ENCODE results near the gene MAP2K5.

Gene MAP2K5

GRCh38 chr15:67809866-67810265, 267.4 kb downstream of the MAP2K5 start:
- H3K4me1 ChIP-seq (ENCODE audit: insufficient read depth, low read length, severe bottlenecking) = peaks cover 58% of the 10 kb centered on the region

GRCh38 chr15:67812241-67812644, 269.7 kb downstream of the MAP2K5 start:
- Histone ChIP-seq H3K9me3 (ENCODE audit: low read length) (0 out of 2 replicates have a peak, but pooled peaks cover 3% of the 10 kb centered on the region), H3K4me3 (ENCODE audit: low read depth, low read length, poor library complexity, severe bottlenecking) (peak overlapping the region; percentile 30), H3K27ac (ENCODE audit: low read depth, low read length, poor library complexity, severe bottlenecking) (peak overlapping the region; percentile 67), H3K79me2 (ENCODE audit: insufficient read depth, low read length) (no peaks in the 10 kb centered on the region), H3K27me3 (ENCODE audit: insufficient read depth, low read length) (no peaks in the 10 kb centered on the region), H3K36me3 (ENCODE audit: insufficient read depth, low read length) (no peaks in the 10 kb centered on the region), H3F3A (ENCODE audit: insufficient read depth, low read length) (no peaks in the 10 kb centered on the region), H3K9me2 (ENCODE audit: low read depth, low read length) (no peaks in the 10 kb centered on the region), H3K4me2 (ENCODE audit: low read length) (peak overlapping the region; percentile 50), H4K20me1 (ENCODE audit: insufficient read depth, low read length) (no peaks in the 10 kb centered on the region), H2AFZ (ENCODE audit: low read length) (no peak overlapping the region), H3K9ac (ENCODE audit: low read length) (peak overlapping the region; percentile 28; the same call in 1 of the 2 replicates), H3K4me1 (ENCODE audit: insufficient read depth, low read length, severe bottlenecking) (peaks cover 34% of the 10 kb centered on the region)
- no peak for TF ChIP-seq EZH2 (IDR thresholded peaks at IDR 0.05; ENCODE audit: borderline replicate concordance, low read length)
- no peak for TF ChIP-seq CTCF (IDR thresholded peaks at IDR 0.05; ENCODE audit: low read length)

More at GRCh38 chr15:67809866-67810265, 267.4 kb downstream of the MAP2K5 start:
- TF ChIP-seq EZH2 (IDR thresholded peaks at IDR 0.05; ENCODE audit: borderline replicate concordance, low read length) = no peak
- H3K79me2 ChIP-seq (ENCODE audit: insufficient read depth, low read length) = no peaks in the 10 kb centered on the region
- H3K27me3 ChIP-seq (ENCODE audit: insufficient read depth, low read length) = no peaks in the 10 kb centered on the region
- H3K9me2 ChIP-seq (ENCODE audit: low read depth, low read length) = no peaks in the 10 kb centered on the region
- H3K27ac ChIP-seq (ENCODE audit: low read depth, low read length, poor library complexity, severe bottlenecking) = no peak overlapping the region
- no peaks in the 10 kb centered on the region for H3F3A ChIP-seq (ENCODE audit: insufficient read depth, low read length)
- H3K9ac ChIP-seq (ENCODE audit: low read length) = no peak overlapping the region
- H3K36me3 ChIP-seq (ENCODE audit: insufficient read depth, low read length) = no peaks in the 10 kb centered on the region
- no peak overlapping the region for H3K4me2 ChIP-seq (ENCODE audit: low read length)
- H3K4me3 ChIP-seq (ENCODE audit: low read depth, low read length, poor library complexity, severe bottlenecking) = no peak overlapping the region
- no peak overlapping the region for H2AFZ ChIP-seq (ENCODE audit: low read length)
- no peaks in the 10 kb centered on the region for H4K20me1 ChIP-seq (ENCODE audit: insufficient read depth, low read length)
- H3K9me3 ChIP-seq (ENCODE audit: low read length) = no peaks in the 10 kb centered on the region

GRCh38 chr15:67813104-67813634, 270.7 kb downstream of the MAP2K5 start:
- Histone ChIP-seq H2AFZ (ENCODE audit: low read length) (no peak overlapping the region), H3K4me2 (ENCODE audit: low read length) (peak overlapping the region; percentile 50; the same call in 1 of the 2 replicates), H3F3A (ENCODE audit: insufficient read depth, low read length) (no peaks in the 10 kb centered on the region), H3K4me1 (ENCODE audit: insufficient read depth, low read length, severe bottlenecking) (peaks cover 31% of the 10 kb centered on the region), H3K9me3 (ENCODE audit: low read length) (0 out of 2 replicates have a peak, but pooled peaks cover 3% of the 10 kb centered on the region), H3K27me3 (ENCODE audit: insufficient read depth, low read length) (no peaks in the 10 kb centered on the region), H3K36me3 (ENCODE audit: insufficient read depth, low read length) (no peaks in the 10 kb centered on the region), H3K27ac (ENCODE audit: low read depth, low read length, poor library complexity, severe bottlenecking) (peak overlapping the region; percentile 67), H4K20me1 (ENCODE audit: insufficient read depth, low read length) (no peaks in the 10 kb centered on the region), H3K4me3 (ENCODE audit: low read depth, low read length, poor library complexity, severe bottlenecking) (no peak overlapping the region), H3K79me2 (ENCODE audit: insufficient read depth, low read length) (no peaks in the 10 kb centered on the region), H3K9ac (ENCODE audit: low read length) (peak overlapping the region; percentile 13; the same call in 1 of the 2 replicates), H3K9me2 (ENCODE audit: low read depth, low read length) (no peaks in the 10 kb centered on the region)
- no peak for TF ChIP-seq EZH2 (IDR thresholded peaks at IDR 0.05; ENCODE audit: borderline replicate concordance, low read length)
- no peak for TF ChIP-seq CTCF (IDR thresholded peaks at IDR 0.05; ENCODE audit: low read length)

Data from OCI-LY1 (cell line).